Aorta (tissue), 5 donors: ENCODE results near the gene BTBD18. TPM values are rescaled to one million over a fixed set of nuclear protein-coding genes. Genes with fewer than 3 reads are reported as not detected.
"Not testable (repeated sequence)": the region's sequence is repeated elsewhere in the genome, so short reads cannot be mapped to it uniquely, and the experiment has no call there.

Experiments used
- ATAC-seq: fragments of 200-7000 bp; cut with Tn5 transposase; one replicate; pipeline ENCODE4 v1.9.1; 2022; ENCODE audit warnings: moderate library complexity; ENCODE audit not compliant: low FRiP score
- DNase-seq, 2 donors: peaks; one replicate each; pipeline ENCODE4 v3.0.0-alpha.2; 2020
- H3K27ac ChIP-seq, 2 donors: one replicate each; pipeline ENCODE4 v1.5.1; 2013; ENCODE audit warnings: low read length in 2 of 2, mild to moderate bottlenecking in 2 of 2, moderate library complexity in 2 of 2, control low read depth in 1 of 2, inconsistent platforms in 1 of 2, low read depth in 1 of 2
- H3K27me3 ChIP-seq, 2 donors: one replicate each; pipeline ENCODE4 v1.6.1; 2013; ENCODE audit warnings: control low read depth in 1 of 2, low read length in 1 of 2, mild to moderate bottlenecking in 1 of 2, moderate library complexity in 1 of 2; ENCODE audit not compliant: insufficient read depth in 2 of 2, control insufficient read depth in 1 of 2
- H3K36me3 ChIP-seq, 2 donors: one replicate each; pipeline ENCODE4 v1.6.1; 2013; ENCODE audit warnings: control low read depth in 1 of 2, low read length in 1 of 2, mild to moderate bottlenecking in 1 of 2; ENCODE audit not compliant: insufficient read depth in 2 of 2, control insufficient read depth in 1 of 2
- H3K4me1 ChIP-seq, 2 donors: one replicate each; pipeline ENCODE4 v1.6.1; 2013; ENCODE audit warnings: low read length in 2 of 2, control low read depth in 1 of 2, mild to moderate bottlenecking in 1 of 2, moderate library complexity in 1 of 2; ENCODE audit not compliant: insufficient read depth in 2 of 2, control insufficient read depth in 1 of 2
- H3K4me3 ChIP-seq, 2 donors: one replicate each; pipeline ENCODE4 v1.5.1; 2013; ENCODE audit warnings: low read length in 2 of 2, control low read depth in 1 of 2, mild to moderate bottlenecking in 1 of 2
- H3K9me3 ChIP-seq: one replicate; pipeline ENCODE4 v1.6.1; 2013; ENCODE audit warnings: mild to moderate bottlenecking, low read length; ENCODE audit not compliant: control insufficient read depth
- WGBS, 2 donors: extraction: QIAGEN DNeasy Blood & Tissue Kit; methylation state at CpG; one replicate each; pipeline ENCODE4 v1.1.7; 2013; 5-methylcytosine and 5-hydroxymethylcytosine counted together
- intact Hi-C, 2 donors: fragments of 100-400 bp; cut with DNase I; formaldehyde crosslinking; loops; one replicate each; pipeline versions ENCODE4 v1.14.2 to v1.15.0; 2022
- polyA plus RNA-seq, 2 donors: library from polyadenylated mRNA; stranded (reverse); fragments of 200-250 nt; gene quantifications; one replicate each; pipeline ENCODE4 v1.2.3, GENCODE V29; 2013
- total RNA-seq, 2 donors: library from RNA; stranded (reverse); fragmentation: NEBNext Ultra II Directional; extraction: Animal tissue kit (Norgen Biotek cat#: 25700); gene quantifications; one replicate each; pipeline ENCODE4 v1.2.1, GENCODE V29; 2021
- donor health status: healthy with polysubstance abuse.
- donor health status: Bipolar disorder and iron deficiency.
- donor health status: DM: no; HTN: no; CAD: no.
- donor health status: DM: no; HTN: no; CAD: no.
- donor health status: DM: yes; HTN: yes; CAD: no.

Gene BTBD18
- total and polyA plus RNA-seq, 4 donors: 0.05 TPM; not detected in 3

- Histone ChIP-seq H3K27ac (no peak overlapping the region), H3K27me3 (no peaks in the 10 kb centered on the region), H3K4me3 (no peak overlapping the region), H3K9me3 (no peaks in the 10 kb centered on the region), H3K4me1 (no peaks in the 10 kb centered on the region), H3K36me3 (peaks cover 0 to 1% of the 10 kb centered on the region in 2 donors)
- intact Hi-C loops: no loop called here
- 88 to 100% methylated on average over 1 of the region's 1 CpG for WGBS, 2 donors
- DNase-seq: no peak
- no peak for ATAC-seq
Observed at GRCh38 chr11:57732661-57733060, 19.0 kb downstream of the BTBD18 start.

- intact Hi-C loops: no loop called here
- Histone ChIP-seq H3K27me3 (no peaks in the 10 kb centered on the region), H3K4me3 (no peak overlapping the region), H3K36me3 (peaks cover 0 to 1% of the 10 kb centered on the region in 2 donors), H3K27ac (no peak overlapping the region), H3K9me3 (no peaks in the 10 kb centered on the region), H3K4me1 (no peaks in the 10 kb centered on the region)
- no peak for DNase-seq
- no peak for ATAC-seq
- WGBS, 2 donors: 91 to 92% methylated on average over 7 of the region's 7 CpGs
Observed at GRCh38 chr11:57729479-57729878, 22.1 kb downstream of the BTBD18 start.

- Histone ChIP-seq H3K4me1 (no peaks in the 10 kb centered on the region), H3K27ac (no peak overlapping the region), H3K27me3 (no peaks in the 10 kb centered on the region), H3K9me3 (no peaks in the 10 kb centered on the region), H3K36me3 (peaks cover 0 to 1% of the 10 kb centered on the region in 2 donors), H3K4me3 (no peak overlapping the region)
- WGBS, 2 donors: 74 to 76% methylated on average over 7 of the region's 7 CpGs
- DNase-seq (no peak), ATAC-seq (no peak)
- intact Hi-C loops: no loop called here
Observed at GRCh38 chr11:57728829-57729228, 22.8 kb downstream of the BTBD18 start.

GRCh38 chr11:57727185-57727584, 24.4 kb downstream of the BTBD18 start:
- DNase-seq: no peak
- no peaks in the 10 kb centered on the region for H3K36me3 ChIP-seq
- 53 to 58% methylated on average over 2 of the region's 2 CpGs for WGBS, 2 donors
- no peaks in the 10 kb centered on the region for H3K4me1 ChIP-seq
- no peaks in the 10 kb centered on the region for H3K27me3 ChIP-seq
- no peak overlapping the region for H3K4me3 ChIP-seq
- no peaks in the 10 kb centered on the region for H3K9me3 ChIP-seq
- ATAC-seq: no peak
- H3K27ac ChIP-seq: no peak overlapping the region
- intact Hi-C loops: no loop called here

- not testable (repeated sequence) for ATAC-seq, H3K4me3 ChIP-seq, H3K36me3 ChIP-seq, H3K27ac ChIP-seq, DNase-seq, H3K4me1 ChIP-seq, H3K27me3 ChIP-seq, H3K9me3 ChIP-seq
- intact Hi-C loops: loop anchor here in 1 of 2 donors (10.0 kb wide), 1 partner anchor 88 kb away; no protein-coding TSS in a partner anchor
- WGBS, 2 donors: 93 to 96% methylated on average over 9 to 33 of the region's 34 CpGs
Observed at GRCh38 chr11:57716726-57717125, 34.9 kb downstream of the BTBD18 start.

GRCh38 chr11:57713835-57714234, 37.8 kb downstream of the BTBD18 start:
- Histone ChIP-seq H3K36me3 (no peaks in the 10 kb centered on the region), H3K27ac (no peak overlapping the region), H3K4me3 (peak overlapping the region in 1 of 2 donors; percentile 2), H3K4me1 (peaks cover 1 to 7% of the 10 kb centered on the region in 2 donors), H3K9me3 (no peaks in the 10 kb centered on the region), H3K27me3 (no peaks in the 10 kb centered on the region)
- DNase-seq (no peak), ATAC-seq (no peak)
- 93% methylated on average over 2 of the region's 2 CpGs for WGBS, 2 donors
- intact Hi-C loops: loop anchor here (2.0 to 10.0 kb wide), 3 partner anchors 27 to 91 kb away; partner anchors contain the start of genes SELENOH (in 1 of the 2) and ZDHHC5 (in 1 of the 2)

GRCh38 chr11:57712256-57713150, 39.1 kb downstream of the BTBD18 start, which contains the start of gene TMX2:
Gene TMX2 (plus strand): TSS chr11:57712593. CDS start chr11:57712619, 26 bp downstream.
- ATAC-seq (peak; percentile 97), DNase-seq (peak; percentile 95)
- Histone ChIP-seq H3K9me3 (no peaks in the 10 kb centered on the region), H3K36me3 (no peaks in the 10 kb centered on the region), H3K27ac (peak within 1 kb of the TSS; percentile 14 to 76), H3K4me1 (peaks cover 1 to 7% of the 10 kb centered on the region in 2 donors), H3K4me3 (peak within 1 kb of the TSS; percentile 70 to 78), H3K27me3 (no peaks in the 10 kb centered on the region)
- 0% methylated on average over 52 to 53 of the region's 53 CpGs for WGBS, 2 donors
- intact Hi-C loops: loop anchor here (2.0 to 10.0 kb wide), 3 partner anchors 28 to 92 kb away; partner anchors contain the start of genes SELENOH (in 1 of the 2) and ZDHHC5 (in 1 of the 2)

GRCh38 chr11:57711414-57712255, 40.0 kb downstream of the BTBD18 start, which contains the start of gene MED19:
Gene MED19 (minus strand): TSS chr11:57712215. CDS start chr11:57712179, 36 bp downstream.
- H3K9me3 ChIP-seq: no peaks in the 10 kb centered on the region
- no peaks in the 10 kb centered on the region for H3K27me3 ChIP-seq
- H3K27ac ChIP-seq: peak within 1 kb of the TSS; percentile 14 to 76
- H3K4me3 ChIP-seq: peak within 1 kb of the TSS; percentile 70 to 78
- intact Hi-C loops: loop anchor here (2.0 to 10.0 kb wide), 3 partner anchors 29 to 93 kb away; partner anchors contain the start of genes SELENOH (in 1 of the 2) and ZDHHC5 (in 1 of the 2)
- no peaks in the 10 kb centered on the region for H3K36me3 ChIP-seq
- peaks cover 1 to 7% of the 10 kb centered on the region in 2 donors for H3K4me1 ChIP-seq
- ATAC-seq (peak; percentile 81), DNase-seq (peak in 1 of 2 donors; percentile 89)
- 8 to 9% methylated on average over 40 to 51 of the region's 51 CpGs for WGBS, 2 donors
